ENCODE measurements around the gene PLD6.

Gene PLD6

GRCh38 chr17:17152385-17152784 lies 53.7 kb downstream of the PLD6 start:
- no peak for DNase-seq

- DNase-seq: no peak
Observed at GRCh38 chr17:17151962-17152361, 54.2 kb downstream of the PLD6 start.

GRCh38 chr17:17151541-17151940 lies 54.6 kb downstream of the PLD6 start:
- no peak for DNase-seq

- no peak for DNase-seq
Observed at GRCh38 chr17:17151055-17151454, 55.1 kb downstream of the PLD6 start.
